HG03135 (cell line): ENCODE results near the gene UPP2.

Source experiments
- ATAC-seq: cut with Tn5 transposase; IDR thresholded peaks from one replicate; pipeline ENCODE4 v1.9.1; 2021; ENCODE audit warnings: mild to moderate bottlenecking, moderate library complexity; ENCODE audit not compliant: unreplicated experiment

UPP2 gene

DNA sequence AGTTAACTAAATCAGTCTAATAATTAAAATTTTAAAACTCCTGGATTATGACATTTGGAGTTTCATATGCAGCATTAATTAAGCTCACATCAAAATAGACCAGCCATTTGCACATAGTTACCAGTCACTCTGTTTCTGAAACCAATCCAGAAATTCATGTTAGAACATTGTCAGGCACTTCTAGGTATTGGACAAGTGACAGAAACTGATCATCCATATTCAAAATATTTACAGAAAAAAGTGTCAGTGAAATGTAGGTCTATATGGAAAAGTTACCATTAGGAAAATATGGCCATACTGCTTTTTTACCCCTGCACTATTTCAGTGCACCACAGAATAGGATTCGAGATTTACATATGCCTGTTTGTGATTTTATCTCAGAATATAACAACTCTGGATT is 33.4 kb downstream of the UPP2 start:
- no peak for ATAC-seq

DNA sequence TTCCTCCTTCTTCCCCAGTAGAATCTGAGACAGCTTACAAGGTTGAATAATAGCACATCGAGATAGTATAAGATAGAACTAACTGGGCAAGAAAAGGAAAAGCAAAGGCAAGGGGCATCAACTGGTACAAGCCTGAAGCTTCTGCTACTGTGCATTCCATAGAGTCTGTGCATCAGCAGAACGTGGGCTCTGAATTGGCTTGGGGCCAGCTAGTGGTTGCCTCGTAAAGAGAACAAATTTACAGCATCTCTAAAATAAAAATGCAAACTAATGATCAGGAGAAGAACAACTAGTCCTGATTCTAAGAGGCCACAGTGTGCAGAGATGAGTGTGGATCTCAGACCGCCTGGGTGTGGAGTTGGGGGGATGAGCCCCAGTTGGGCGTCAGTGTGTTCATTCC is 36.6 kb downstream of the UPP2 start:
- no peak for ATAC-seq

DNA sequence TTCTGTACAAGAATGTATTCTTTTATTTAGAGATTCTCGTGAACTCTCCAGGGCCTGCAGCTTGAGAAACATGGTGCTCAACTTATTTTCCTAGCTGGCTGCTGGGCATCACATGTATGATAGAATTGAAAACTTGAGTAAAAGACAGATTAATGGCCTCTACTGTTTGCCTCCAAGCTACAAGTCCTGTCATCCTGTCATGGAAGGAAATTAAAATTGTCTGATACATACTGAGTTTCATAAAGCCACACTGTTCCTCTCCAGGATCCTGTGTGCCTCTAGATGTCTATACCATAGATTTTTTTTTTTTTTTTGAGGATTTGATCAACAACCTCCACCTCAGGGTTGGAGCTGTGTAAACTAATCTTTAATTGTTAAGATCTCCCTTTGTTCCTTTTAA is 38.5 kb downstream of the UPP2 start:
- ATAC-seq, result no peak

DNA sequence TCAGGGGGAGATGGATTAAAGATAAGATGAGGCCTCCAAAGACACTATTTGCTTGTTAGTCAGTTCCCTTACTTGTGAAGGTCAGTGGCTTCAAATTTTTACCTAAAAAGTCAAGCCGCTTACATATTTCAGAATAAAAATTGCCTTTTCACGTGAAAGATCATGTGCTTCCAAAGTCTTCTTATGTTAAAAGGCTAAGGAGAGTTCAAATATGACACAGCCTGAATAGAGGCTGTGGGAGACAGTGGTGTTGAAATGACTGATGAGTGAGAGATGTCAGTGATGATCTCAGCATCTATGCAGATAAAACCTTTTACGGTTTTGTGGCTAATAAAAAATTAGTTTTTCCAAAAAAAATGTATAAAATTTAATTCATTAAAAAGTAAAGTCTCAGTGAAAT is 40.5 kb downstream of the UPP2 start:
- no peak for ATAC-seq

DNA sequence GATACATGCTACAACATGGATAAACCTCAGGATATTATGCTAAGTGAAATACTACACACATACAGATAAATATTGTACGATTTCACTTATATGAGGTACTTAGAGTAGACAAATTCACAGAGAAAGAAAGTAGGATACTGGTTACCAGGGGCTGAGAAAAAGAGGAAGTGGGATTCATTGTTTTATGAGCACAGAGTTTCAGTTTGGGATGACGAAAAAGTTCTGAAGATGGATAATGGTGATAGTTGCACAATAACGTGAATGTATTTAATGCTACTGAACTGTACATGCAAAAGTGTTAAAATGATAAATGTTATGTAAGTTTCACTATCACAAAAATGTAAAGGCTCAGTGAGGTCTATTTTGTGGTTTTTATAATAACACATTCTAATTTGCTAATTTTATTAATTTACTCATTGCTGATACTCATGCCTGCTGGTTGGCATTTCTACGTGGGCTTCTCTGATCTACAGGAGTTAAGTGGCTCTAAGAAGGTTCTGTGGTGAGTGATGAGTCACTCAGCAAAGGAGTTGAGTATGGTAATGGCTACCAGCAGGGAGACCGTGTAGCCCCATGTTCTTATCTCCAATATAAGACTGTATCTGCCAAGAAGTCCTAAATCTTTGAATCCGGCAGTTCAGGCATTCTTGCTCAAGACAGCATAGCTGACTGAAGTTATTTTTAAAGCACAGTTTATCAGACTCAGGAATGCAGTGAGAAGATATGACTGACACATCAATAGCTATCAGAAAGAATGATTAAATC is 41.1 kb downstream of the UPP2 start:
- no peak for ATAC-seq

- ATAC-seq, result no peak
Measured at GRCh38 chr2:158143703-158144360, 42.2 kb downstream of the UPP2 start.

GRCh38 chr2:158144914-158145625 is 43.4 kb downstream of the UPP2 start:
- ATAC-seq, result no peak

- ATAC-seq, result no peak
Measured at GRCh38 chr2:158153270-158154015, 51.8 kb downstream of the UPP2 start.

DNA sequence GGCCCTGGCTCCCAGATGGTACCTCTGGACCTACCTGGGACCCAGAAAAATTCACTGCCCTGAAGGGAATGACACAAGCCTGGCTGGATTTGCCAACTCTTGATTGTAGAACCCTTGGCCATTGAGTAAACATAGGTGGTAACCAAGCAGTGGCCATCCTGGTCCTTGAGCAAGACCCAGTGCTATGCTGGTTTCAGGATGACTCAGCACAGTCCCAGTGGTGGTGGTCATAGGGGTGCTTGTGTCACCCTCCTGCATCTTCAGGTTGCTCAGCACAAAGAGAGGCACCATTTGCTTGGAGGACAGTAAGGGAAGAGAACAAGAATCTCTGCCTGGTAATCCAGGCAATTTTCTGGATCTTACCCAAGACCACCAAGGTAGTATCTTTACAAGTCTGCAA is 52.9 kb downstream of the UPP2 start:
- no peak for ATAC-seq

DNA sequence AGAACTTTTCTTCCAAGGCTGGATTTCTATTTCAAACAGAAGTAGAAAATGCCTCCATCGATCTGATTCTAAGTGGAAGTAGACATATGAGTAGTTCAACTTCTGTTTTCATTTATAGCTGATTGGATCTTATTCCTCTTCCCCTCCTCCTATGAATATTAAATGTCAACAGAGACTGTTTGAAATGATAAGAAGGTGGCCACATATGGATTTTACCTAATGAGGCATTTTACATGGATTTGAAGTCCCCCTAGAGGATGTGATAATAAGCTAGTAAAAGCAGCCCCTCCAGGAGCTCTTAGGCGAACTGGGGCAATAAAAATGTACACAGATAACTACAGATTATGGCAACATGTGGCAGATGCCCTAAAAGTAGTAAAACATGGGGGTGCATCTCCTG is 71.0 kb downstream of the UPP2 start:
- no peak for ATAC-seq

GRCh38 chr2:158174495-158174894 is 72.8 kb downstream of the UPP2 start:
- no peak for ATAC-seq

- ATAC-seq, result no peak
Measured at GRCh38 chr2:158174956-158175355, 73.3 kb downstream of the UPP2 start.

DNA sequence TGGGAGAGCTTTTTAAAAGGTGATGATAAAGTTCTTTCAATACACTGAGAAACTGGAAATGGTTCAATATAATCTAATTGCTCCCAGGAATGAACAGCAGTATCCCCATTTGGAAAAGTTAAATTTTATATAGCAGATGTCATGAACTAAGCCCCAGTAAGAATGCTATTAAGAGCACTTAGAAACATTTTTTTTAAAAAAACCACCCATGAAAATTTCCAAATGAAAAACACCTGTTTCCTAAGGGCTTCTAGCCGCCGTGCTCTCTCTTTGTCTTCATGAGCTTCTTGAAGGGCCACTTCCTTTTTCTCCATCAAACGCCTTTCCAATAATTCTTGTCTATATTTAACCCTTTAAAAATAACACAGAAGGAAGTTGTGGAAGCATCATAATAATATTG is 77.0 kb downstream of the UPP2 start:
- ATAC-seq, result no peak

GRCh38 chr2:158179660-158180059 is 78.0 kb downstream of the UPP2 start:
- no peak for ATAC-seq

DNA sequence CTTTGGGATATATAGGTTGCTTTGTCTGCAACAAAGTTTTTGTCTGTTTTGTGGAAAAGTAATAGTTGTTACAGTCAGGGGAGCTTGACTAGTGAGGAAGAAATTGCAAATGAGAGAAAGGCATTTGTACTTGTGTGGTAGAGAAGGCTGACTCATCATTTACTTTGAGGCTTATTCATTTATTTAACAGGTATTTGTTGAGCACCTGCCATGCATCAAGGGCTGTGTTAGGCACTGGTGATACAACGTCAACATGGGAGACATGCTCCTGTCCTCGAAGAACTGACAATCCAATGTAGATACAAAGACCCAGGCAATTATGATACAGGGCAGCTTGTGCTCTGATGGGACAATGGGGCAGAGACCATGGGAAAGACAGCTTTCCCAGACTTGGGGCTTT is 79.5 kb downstream of the UPP2 start:
- no peak for ATAC-seq

GRCh38 chr2:158182676-158183295 is 81.1 kb downstream of the UPP2 start:
- ATAC-seq, result no peak

- ATAC-seq, result no peak
Measured at GRCh38 chr2:158184001-158184400, 82.3 kb downstream of the UPP2 start.

GRCh38 chr2:158184556-158185343 is 83.1 kb downstream of the UPP2 start:
- ATAC-seq, result no peak
